GM19397 (cell line): ENCODE measurements around the gene DHX32.

Source experiments
- ATAC-seq: cut with Tn5 transposase; IDR thresholded peaks from one replicate; pipeline ENCODE4 v1.9.1; 2021; ENCODE audit warnings: mild to moderate bottlenecking, moderate library complexity; ENCODE audit not compliant: unreplicated experiment

The DHX32 gene

DNA sequence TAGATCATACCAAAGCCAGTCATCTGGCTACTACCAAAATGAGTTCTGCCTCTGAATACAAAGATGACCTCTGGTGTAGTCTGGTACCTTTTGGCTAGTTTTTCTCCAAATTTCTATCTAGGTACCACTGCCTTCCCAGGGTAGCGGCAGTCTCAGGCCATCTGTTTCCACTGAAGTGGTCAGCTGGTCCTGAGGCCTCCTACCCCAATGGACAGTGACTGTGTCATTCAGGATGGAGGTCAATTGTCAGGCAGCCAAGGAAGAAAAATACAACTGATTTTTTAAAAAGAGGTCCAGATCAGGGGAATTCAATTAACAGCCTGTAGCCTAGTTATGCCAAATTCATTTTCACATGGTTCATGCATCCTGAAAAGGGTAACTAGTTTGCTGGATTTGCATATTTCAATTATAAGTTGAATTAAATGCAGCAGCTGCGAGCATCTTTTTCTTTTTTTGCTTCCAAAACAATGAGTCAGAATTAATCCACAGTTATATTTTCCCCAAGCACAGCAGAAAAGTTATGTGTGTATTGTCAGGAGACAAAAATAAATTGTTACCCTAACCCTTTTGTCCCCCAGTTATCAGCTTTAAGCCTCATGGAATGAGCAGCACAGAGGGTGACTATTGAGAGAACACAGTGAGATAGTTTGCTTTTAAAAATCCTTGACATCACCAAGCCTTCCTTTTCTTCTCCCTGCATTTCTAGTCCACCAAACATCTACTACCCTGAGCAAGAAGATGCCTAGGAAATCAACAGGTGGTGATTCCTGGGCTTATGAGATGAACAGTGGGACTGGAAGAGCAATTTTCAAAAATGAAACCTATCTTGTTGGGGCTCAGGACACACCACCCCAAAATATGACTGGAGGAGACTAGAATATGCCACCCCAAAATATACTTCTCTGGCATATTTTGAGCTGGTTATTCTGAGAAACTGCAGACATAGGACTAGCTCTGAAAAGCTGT, 30.0 kb downstream of the DHX32 start:
- ATAC-seq: no peak

DNA sequence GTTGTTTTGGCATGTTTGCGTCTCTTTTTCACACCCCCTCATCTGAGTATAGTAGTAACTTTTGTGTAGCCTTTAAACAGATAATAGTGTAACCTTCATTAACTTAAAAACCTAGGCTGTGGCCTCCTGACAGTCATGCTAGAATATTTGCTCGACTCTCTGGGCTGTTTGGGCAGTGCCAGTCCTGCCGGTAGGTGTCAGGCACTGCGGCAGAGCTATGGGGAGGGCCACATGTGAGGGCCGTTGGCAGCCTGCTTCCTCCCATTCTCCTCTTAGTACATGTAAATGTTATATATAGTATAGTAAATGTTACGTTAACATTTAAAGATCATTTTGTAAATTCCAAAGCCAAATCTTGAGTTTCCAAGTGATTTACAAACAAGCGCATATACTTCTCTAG, 31.6 kb downstream of the DHX32 start:
- no peak for ATAC-seq

DNA sequence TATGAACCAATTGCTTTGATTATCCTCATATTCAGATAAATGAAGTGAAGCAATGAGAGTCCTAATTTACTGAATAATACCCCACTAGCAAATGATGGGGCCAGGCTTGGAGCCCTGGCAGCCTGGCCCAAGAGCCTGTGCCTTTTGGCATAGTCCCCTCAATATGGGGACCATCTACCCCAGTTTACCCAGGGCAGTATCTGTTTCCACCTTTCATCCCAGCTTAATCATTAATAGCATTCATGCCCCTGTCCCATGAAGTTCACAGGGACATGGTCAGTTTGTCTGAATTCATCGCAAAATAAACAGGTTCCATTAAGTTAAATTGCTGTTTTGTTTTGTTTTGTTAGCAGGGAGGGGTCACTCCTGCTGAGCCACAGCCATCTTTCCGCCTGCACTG, 32.2 kb downstream of the DHX32 start:
- no peak for ATAC-seq

DNA sequence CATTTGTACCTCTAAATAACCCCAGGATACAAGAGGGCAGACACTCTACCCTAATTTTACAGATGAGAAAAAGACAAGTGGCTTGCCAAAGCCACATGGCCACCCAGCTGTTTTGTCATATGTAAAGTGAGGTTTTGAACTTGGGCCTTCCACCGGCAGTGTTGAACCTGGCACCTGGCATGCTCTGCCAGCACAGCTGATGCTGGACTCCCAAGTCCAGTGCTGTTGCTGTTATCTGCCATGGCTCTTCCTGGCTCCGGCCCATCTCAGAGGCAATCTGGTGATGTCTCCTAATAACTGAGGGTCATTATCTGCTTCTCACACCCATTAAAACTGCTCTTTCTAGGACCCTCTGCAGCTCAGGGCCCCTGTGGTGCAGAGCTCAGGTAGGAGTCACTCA, 32.7 kb downstream of the DHX32 start:
- ATAC-seq: no peak

DNA sequence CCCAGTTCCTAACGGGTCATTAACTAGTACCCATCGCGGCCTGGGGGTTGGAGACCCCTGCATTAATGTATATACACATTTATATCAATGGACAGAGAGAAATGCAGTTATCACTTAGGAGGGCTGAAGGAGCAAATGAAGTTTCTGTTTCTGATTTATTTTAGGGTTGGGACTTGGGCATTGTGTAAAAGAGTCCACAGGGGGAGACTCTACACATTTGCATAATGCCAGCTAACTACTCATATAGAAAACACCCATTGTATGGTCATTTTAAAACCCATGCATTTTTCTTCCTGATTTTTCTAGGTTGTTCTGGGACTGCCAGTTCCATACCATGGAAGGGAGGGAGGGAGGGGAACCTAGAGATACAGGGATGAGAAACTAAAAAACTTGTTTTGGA, 34.2 kb downstream of the DHX32 start:
- ATAC-seq: no peak

DNA sequence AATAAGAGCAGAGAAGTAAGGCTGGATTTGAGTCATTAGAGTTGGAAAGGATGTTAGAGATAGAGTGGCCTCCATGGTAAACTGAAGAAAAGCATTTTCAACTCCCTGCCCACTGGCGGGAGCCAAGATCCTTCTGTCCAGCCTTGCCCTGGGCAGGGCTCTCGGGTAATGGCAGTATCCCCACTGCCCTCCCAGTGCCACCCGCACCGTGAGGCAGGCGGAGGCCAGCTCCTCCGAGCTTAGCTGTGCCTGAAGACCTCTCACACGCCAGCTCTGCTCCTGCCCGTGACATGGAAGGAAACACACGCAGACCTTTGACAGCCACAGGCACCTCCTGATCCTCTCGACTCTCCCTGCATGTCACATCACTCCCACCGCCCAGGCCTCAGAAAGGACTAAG, 35.5 kb downstream of the DHX32 start:
- no peak for ATAC-seq

DNA sequence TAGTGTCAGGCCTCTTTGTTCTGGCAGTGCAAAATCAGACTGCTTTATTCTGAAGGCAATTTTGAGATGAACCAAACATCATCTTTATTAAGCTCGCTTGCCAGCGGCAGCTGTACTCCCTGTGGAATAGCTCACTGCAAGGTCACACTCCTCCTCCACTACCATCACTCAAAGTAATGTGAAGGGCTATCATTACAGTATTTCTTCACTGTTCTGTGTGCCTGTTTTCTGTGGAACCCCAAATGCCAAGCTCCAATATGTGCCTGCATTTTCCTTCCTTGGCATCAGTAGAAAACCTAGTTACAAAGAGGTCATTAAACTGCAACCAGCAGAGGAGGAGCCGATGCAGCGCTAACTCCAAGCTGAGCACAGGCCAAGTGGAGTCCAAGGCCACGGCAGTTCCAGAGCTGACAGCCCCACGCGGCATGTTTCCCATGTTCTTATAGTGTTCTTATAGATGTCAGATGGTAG, 36.3 kb downstream of the DHX32 start:
- ATAC-seq: no peak

DNA sequence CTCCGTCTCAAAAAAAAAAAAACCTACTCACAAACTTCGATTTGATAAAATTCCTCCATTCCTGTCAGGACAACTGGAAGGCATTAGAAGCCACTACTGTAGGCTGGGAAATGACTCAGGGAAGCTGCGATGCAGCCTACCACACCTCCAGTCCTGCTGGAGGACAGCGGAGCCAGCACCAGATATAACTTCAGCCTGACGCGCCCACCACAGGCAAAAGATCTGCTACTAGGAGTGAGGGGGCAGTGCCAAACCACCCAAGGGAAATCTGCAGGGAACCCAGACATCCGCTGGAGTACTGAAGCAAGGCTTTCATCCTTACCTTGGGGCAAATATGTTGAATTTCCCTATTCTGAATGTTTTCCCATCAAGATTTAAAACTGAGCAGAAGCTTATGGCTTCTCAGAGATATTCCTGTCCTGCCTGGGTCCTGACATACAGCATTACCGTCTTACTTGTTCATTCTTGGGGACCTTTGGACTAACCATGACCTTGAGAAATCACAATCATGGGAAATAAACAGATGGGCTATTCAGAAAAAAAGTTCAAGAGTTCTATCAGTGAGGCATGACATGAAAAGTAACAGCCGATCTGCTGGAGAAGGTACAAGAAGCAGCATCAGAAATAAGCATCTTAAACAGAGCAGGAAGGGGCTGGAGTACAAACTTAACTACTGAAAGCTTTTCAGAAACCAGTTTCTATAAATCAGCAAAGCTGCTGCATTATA, 37.3 kb downstream of the DHX32 start:
- no peak for ATAC-seq

DNA sequence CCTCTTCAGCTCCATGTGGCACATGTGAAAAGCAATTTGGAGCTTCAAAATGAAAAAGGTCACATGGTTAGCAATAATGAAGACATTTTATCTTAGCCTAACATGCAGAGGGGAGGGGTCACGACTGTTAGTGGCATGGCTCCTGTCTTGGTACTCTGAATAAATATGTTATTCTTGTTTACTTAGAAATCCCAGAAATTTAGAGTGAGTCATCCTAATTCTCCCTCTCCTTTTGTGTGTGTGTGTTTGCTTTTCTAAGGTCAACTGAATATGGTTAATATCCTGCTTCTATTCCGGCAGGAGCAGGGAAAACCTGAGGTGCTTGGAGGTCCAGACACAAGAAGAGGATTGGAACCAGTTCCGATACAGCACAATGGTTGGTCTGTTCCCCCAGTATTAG, 40.1 kb downstream of the DHX32 start:
- no peak for ATAC-seq

DNA sequence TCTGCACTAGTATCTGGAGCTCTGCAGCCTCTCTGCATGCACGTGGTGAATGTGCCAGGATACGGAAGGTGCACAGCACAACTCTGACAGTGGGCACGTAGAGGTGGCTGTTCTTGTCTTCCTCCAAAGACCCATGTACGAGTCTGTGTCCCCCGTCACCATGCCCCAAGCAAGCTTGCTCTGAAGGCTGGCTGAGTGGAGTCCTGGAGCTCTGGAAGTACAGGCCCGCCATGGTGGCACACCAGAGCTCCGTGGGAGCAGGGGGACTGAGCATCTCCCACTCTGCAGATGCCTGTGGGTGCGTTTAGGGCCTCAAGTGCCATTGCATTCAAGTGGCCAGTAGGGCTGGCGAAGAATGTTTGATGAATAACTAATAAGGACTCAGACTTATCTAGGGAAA, 40.7 kb downstream of the DHX32 start:
- ATAC-seq: no peak

DNA sequence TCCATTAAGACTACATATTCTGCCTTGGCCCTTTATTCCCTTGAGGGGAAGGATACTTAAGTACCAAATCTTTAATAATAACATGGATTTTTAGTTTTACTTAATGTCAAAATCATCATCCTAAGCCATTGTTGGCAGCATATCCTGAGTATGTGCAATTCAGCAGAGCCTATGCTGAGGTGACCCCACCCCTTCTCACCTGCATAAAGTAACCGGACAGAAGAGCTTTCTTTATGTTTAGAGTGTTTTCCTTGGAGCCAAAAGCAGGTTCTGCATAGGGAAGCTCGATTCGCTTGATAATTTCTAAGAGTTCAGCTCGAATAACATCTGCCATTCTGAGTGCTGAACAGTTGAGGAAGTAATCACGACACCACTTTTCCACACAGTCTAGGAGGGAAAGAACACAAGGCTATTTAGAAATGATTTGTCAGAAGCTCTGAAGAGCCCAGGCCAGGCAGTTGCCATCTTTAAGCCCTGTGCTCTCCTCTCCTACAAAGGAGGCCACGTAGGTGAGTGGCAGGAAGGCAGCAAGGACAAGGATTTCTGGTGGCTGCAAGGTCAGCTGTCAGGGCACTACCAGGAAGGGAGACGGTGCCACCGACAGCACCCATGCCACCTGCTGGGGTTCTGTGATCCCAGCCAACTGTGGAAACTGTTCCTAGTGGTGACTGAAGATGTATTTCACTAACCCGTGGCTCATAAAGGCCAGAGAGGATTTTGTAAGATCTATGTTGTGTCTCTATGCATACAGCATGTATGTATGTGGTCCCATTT, 42.1 kb downstream of the DHX32 start:
- ATAC-seq: no peak

DNA sequence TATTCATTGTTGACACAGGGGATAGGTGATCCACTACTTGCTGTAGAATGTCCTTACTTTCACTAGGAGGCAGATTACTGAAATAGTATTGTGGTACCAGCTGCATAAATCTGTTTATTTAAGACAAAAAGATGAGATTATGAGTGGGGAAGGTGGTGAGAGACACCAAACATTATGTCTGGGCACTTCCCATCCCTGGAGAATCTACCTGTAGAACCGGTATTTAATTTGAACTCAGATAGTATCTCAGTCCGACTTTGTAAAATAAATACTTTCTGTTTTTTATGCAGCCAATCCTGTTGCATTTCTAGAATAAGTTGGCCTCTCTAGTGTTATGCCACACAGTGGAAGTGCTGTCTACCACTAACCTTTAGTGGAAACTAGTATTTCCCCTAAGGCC, 44.3 kb downstream of the DHX32 start:
- no peak for ATAC-seq

DNA sequence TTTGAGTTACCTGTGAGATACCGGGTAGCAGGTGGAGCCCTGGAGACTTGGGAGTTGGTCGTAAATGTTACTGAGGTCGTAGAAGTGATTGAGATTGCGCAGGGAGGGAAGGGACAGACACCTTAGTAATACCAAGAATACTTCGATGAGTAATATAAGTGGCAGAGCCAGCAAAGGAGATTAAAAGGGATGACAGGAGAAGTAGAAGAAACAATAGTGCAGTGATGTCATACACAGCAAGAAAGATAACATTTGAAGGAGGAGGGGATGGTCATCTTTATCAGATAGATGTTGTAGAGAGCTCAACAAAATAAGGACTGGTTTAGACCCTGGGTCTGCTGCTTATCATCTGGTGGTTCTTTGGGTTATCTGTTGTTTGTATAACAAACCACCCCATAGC, 52.8 kb downstream of the DHX32 start:
- no peak for ATAC-seq

DNA sequence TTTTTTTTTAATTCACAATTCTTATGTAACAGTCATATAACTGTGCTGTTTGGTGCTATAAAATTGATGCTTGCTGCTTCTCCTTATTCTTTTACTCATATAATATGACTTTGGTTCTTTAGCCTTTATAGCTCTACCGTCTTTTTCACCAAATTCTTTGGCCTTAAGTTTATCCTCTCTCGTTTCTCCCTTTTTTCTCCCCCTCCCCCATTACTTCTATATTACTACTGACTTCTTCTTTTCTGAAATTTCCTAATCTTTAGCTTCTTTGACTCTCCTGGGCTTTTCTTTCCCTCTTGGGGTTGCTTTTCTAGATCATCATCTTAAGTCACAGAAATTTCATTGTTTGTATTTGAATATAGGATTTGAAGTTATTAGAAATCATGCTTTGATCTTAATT, 54.0 kb downstream of the DHX32 start:
- no peak for ATAC-seq

DNA sequence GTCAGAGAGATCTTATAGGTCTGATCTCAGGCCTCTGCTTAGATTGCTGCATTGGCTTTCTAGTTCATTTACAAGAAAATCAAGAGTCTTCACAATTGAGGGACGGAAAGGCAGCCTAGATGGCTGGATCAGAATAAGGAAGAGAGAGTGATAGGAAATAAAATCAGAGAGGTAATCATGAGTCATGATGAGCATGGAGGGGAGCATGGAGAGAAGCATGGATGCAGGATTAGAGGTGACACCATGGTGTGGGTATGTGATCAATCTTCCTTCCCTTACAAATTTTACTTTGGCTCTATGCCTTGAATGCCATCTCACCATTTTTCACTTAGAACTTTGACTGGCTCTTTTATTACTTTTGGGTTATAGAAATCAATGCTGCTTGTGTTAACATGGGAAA, 56.4 kb downstream of the DHX32 start:
- ATAC-seq: no peak

DNA sequence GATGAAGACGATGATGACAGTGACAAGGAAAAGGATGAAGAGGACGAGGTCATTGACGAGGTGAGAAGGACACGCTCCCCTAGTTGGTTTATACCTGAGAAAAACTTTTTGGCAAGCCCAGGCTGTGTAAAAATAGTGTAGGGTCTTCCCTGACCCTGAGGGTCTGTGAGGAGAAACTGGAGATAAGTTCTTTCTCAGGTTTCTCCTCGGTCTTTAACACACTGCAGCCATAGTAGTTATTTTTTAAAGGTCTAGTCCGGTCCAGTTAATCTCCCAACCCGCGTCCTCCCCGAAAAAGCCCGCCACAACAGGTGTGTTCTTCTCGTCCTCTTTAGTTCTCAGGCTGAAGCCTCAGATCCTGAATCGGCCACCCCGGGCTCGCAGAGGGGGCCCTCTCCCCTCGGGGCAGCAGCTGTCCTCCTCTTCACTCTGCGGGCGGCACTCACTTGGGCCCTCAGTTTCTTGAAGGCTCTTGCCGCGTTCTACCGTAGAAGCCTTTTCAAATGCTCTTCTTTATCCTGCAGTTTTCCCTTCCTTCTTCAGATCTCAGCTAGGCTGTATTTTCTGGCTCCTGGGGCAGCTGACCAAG, 57.3 kb downstream of the DHX32 start:
- ATAC-seq: no peak

DNA sequence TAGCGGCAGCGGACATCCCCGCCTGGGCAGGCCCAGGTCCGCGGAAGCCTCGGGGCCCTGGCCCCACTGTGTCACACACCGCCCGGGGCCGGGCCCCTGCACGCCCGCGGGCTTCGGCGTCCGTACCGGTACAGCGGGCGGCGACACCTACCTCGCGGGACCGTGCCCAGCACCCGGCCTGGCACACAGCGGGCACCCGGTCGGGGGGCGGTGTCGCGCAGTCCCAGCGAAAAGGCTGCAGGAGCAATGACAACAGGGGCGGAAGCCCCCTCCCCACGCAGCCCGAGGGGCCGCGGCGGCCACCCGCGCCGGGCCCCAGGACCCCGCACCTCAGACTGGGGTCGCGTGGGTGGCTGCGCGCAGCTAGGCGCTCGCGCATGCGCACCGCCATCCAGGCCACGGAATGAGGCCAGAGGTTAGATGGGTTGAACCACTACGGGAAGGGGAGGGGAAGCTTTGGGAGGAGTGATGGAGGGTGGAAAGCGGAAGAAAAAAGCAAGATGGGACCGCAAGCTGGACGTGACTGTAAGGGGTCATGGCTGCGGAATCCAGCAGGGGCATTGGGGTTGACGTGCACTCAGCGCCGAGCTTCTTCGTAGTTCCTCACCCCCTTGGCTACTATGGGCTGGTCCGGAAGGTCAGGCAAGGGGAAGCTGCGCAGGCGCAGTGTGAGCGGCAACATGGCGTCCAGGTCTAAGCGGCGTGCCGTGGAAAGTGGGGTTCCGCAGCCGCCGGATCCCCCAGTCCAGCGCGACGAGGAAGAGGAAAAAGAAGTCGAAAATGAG, 58.0 kb downstream of the DHX32 start, which contains the start of the genes BCCIP and UROS:
BCCIP (plus strand) TSS at position 669 of the 785 bp plus-strand sequence; CDS start at position 681, 12 bp downstream.
UROS (minus strand) TSS at position 381 of the 785 bp plus-strand sequence. CDS start 6,759 bp downstream, outside the sequence.
- peak; percentile 73 for ATAC-seq

DNA sequence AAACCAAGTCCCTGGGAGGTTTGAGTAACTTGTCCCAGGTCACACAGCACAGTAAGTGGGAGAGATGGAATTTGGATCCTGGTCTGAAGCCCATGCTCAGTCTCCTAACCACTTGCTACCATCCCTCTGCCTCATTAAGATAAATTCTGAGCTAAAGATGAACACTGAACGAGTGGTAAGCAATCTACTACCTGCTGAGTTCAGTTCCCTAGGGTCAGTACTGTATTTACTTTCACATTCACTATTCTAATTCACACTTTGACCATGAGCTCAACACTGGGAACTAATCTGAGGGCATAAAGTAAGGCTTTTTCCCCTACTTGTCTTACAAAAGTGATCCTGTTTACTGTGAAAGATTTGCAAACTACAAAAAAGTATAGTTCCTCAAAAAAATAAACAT, 60.4 kb downstream of the DHX32 start:
- no peak for ATAC-seq

DNA sequence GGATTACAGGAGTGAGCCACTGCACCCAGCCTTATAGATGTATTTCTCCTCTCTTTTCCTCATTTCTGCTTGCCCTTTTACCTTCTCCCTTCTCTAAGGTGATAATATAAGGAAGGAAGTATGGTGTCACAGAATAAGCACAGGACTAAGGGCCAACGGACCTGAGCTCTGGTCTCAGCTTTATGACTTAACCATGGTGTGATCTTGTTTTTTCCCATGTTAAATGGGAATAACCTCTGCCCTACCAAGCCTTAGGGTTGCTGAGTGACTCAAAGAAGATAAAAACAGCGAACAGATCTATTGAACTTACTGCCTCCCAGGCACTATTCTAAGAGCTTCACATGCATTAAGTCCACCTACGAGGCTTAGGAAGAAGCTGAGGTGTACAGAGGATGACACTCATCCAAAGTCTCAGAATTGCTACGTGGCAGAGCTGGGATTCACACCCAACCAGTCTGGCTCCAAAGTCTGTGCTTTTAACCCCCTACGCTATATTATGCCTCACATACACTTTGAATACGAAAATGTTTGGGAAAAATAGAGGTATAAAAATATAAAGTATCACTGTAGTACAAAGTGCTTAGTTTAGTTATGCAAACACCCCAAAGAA, 63.6 kb downstream of the DHX32 start:
- no peak for ATAC-seq
